Naive B cell (primary cell): ENCODE results near the gene FHAD1. TPM values are rescaled to one million over a fixed set of nuclear protein-coding genes. Genes with fewer than 3 reads are reported as not detected.
A peak's percentile ranks its signal among the peaks of the same experiment; 100 is the strongest.
"Not testable (repeated sequence)": the region's sequence is repeated elsewhere in the genome, so short reads cannot be mapped to it uniquely, and the experiment has no call there.

Experiments
- ATAC-seq, 2 donors: fragments of 150-1000 bp; cut with Tn5 transposase; 2 replicates each; pipeline ENCODE4 v1.10.0; 2021; ENCODE audit warnings: low read depth in 2 of 2, mild to moderate bottlenecking in 2 of 2, moderate library complexity in 2 of 2
- DNase-seq: peaks from one replicate; pipeline ENCODE4 v3.0.0; 2022
- H3K27ac Mint-ChIP-seq, 6 donors: one replicate each; pipeline ENCODE4 v1.8.0; 2020 to 2022; ENCODE audit warnings: mild to moderate bottlenecking in 6 of 6, mixed read lengths in 6 of 6, moderate library complexity in 5 of 6, inconsistent platforms in 2 of 6
- H3K27me3 Mint-ChIP-seq, 3 donors: one replicate each; pipeline ENCODE4 v1.8.0; 2021 to 2022; ENCODE audit warnings: mixed read lengths in 3 of 3, mild to moderate bottlenecking in 1 of 3
- H3K36me3 Mint-ChIP-seq, 2 donors: one replicate each; pipeline ENCODE4 v1.8.0; 2020 to 2022; ENCODE audit warnings: mixed read lengths in 2 of 2, inconsistent platforms in 1 of 2, mild to moderate bottlenecking in 1 of 2
- H3K4me1 Mint-ChIP-seq, 3 donors: one replicate each; pipeline ENCODE4 v1.8.0; 2020 to 2022; ENCODE audit warnings: mixed read lengths in 3 of 3, inconsistent platforms in 1 of 3, mild to moderate bottlenecking in 1 of 3, moderate library complexity in 1 of 3
- H3K4me3 Mint-ChIP-seq, 8 donors: one replicate each; pipeline ENCODE4 v1.8.0; 2020 to 2022; ENCODE audit warnings: mild to moderate bottlenecking in 8 of 8, mixed read lengths in 8 of 8, moderate library complexity in 8 of 8, inconsistent platforms in 2 of 8
- H3K9me3 Mint-ChIP-seq, 7 donors: one replicate each; pipeline ENCODE4 v1.8.0; 2020 to 2022; ENCODE audit warnings: mixed read lengths in 7 of 7, mild to moderate bottlenecking in 5 of 7, inconsistent platforms in 2 of 7, moderate library complexity in 1 of 7
- polyA plus RNA-seq, 6 donors: library from polyadenylated mRNA; unstranded; fragments of 300-500 nt; fragmentation: Illumina TruSeq; gene quantifications; one replicate each; pipeline ENCODE4 v1.2.3, GENCODE V29; 2021; ENCODE audit warnings: low read depth in 6 of 6

FHAD1 gene
- polyA plus RNA-seq, 6 donors from 2014 or later: not detected

DNA sequence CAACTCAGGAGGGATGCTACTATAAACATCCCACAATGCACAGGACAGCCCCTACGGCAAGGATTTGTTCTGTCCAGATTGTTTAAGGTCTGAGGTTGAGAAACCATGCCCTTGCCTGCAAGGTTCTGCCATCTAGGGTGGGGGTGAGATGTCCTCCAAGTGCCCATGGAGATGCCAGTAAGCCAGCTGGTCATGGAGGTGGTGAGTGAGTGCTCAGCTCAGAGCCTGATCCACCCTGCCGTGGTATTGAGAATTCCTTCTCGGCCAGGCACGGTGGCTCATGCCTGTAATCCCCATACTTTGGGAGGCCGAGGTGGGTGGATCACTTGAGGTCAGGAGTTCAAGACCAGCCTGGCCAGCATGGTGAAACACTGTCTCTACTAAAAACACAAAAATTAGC is 178.0 kb downstream of the FHAD1 start:
- DNase-seq (no peak), ATAC-seq (no peak)
- peaks cover 0 to 2% (median 0%) of the 10 kb centered on the region in 7 donors for H3K9me3 Mint-ChIP-seq
- H3K4me3 Mint-ChIP-seq: no peak overlapping the region
- H3K27me3 Mint-ChIP-seq: no peaks in the 10 kb centered on the region
- H3K36me3 Mint-ChIP-seq: peaks cover 0 to 15% of the 10 kb centered on the region in 2 donors
- peaks cover under 1 to 12% (median 6%) of the 10 kb centered on the region in 3 donors for H3K4me1 Mint-ChIP-seq
- H3K27ac Mint-ChIP-seq: peak overlapping the region in 1 of 6 donors; percentile 91

DNA sequence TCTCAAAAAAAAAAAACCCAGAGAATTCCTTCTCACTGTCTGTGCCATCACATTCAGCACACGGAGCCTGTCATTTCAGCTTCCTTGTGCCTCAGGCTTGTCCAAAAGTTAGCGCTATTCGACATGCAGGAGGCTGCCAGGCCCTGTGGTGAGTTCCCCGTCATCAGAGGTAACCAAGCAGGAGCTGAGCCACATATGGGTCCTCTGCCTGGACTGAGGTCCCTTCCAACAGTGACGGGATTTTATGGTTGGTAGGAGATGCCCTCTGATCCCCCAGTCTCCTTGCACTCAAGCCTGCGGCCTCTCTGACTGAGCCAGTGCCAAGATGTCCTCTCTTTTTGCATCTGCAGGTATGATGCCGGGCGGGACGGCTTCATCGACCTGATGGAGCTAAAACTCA is 178.5 kb downstream of the FHAD1 start:
- DNase-seq (no peak), ATAC-seq (no peak)
- Mint-ChIP-seq H3K9me3 (peaks cover 0 to 2% (median 0%) of the 10 kb centered on the region in 7 donors), H3K4me3 (no peak overlapping the region), H3K27ac (peak overlapping the region in 1 of 6 donors; percentile 91), H3K36me3 (peaks cover 0 to 15% of the 10 kb centered on the region in 2 donors), H3K27me3 (no peaks in the 10 kb centered on the region), H3K4me1 (peaks cover 0 to 12% (median 3%) of the 10 kb centered on the region in 3 donors)

DNA sequence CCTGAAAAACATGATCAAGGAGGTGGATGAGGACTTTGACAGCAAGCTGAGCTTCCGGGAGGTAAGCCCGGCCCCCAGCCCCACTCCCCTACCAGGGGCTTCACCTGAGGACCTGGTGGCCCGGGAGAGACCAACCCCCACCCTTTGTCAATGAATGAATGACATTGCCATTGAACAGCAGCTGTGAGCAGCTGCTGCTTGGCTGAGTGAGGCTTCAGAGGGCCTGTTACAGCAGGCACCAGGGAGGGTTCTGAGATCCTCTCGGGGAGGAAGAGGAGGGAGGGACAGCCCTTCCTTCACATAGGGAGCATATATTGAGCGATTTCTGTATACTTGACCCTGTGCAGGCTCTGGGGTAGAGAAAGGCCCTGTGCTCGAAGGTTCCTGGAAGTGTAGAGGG is 178.9 kb downstream of the FHAD1 start:
- H3K27ac Mint-ChIP-seq: peak overlapping the region in 2 of 6 donors; percentile 78 to 91
- H3K27me3 Mint-ChIP-seq: no peaks in the 10 kb centered on the region
- no peak for ATAC-seq
- peaks cover 0 to 15% of the 10 kb centered on the region in 2 donors for H3K36me3 Mint-ChIP-seq
- no peak for DNase-seq
- peaks cover 0 to 12% (median 3%) of the 10 kb centered on the region in 3 donors for H3K4me1 Mint-ChIP-seq
- H3K4me3 Mint-ChIP-seq: no peak overlapping the region
- H3K9me3 Mint-ChIP-seq: peaks cover 0 to under 1% (median 0%) of the 10 kb centered on the region in 7 donors

DNA sequence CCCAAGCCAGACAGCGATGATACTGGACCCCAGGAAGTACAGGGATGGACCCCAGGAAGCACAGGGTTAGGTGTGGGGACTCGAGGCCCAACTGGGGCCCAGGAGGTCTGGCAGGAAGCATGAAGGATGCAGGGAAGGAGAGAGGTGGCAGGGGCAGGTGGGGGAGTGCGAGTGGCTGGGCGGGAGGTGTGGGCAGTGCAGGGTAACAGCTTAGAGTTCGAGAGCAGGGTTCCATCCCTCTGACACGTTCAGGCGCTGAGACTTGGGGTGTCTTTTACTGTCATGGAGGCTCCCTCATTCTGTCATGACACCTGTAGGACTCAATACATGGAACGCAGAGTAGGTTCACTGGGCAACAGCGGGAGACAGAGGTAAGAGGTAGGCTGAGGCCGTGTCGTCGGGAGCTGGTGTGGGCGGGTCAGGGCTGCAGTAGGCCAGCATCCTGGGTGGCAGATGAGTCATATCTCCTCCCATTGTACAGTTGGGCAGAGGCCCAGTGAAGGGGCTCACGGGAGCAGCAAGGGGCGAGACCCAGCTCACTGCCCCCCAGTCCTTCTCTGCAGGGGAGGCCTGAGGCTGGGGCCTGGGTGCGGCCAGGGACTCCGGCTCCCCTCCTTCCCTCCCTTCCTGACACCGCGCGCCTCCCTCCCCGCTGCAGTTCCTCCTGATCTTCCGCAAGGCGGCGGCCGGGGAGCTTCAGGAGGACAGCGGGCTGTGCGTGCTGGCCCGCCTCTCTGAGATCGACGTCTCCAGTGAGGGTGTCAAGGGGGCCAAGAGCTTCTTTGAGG is 179.7 kb downstream of the FHAD1 start:
- H3K36me3 Mint-ChIP-seq: peaks cover 0 to 15% of the 10 kb centered on the region in 2 donors
- H3K4me1 Mint-ChIP-seq: peaks cover 0 to 12% (median 3%) of the 10 kb centered on the region in 3 donors
- ATAC-seq (no peak), DNase-seq (no peak)
- peak overlapping the region in 4 of 6 donors; percentile 48 to 94 (median 92) for H3K27ac Mint-ChIP-seq
- peak overlapping the region in 2 of 8 donors; percentile 22 to 39 for H3K4me3 Mint-ChIP-seq
- no peaks in the 10 kb centered on the region for H3K27me3 Mint-ChIP-seq
- no peaks in the 10 kb centered on the region for H3K9me3 Mint-ChIP-seq

DNA sequence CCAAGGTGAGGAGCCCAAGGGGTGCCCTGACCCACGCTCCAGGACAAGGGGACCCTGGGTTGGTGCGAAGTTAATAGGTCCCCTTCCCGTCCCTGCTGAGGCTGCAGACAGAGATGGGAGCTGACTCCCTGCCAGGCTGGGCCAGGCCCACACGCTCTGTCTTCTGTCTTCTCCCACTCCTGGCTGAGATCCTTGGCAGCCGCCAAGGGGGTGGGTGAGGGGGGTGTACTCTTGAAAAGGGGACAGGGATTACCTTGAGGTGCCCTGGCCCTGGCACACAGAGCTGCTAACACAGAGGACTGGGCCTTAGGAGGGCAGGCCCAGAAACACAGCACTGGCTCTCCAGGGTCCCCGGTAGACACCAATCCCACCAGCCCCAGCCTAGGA is 180.2 kb downstream of the FHAD1 start:
- Mint-ChIP-seq H3K4me3 (no peak overlapping the region), H3K27me3 (no peaks in the 10 kb centered on the region), H3K36me3 (peaks cover 0 to 15% of the 10 kb centered on the region in 2 donors), H3K4me1 (peaks cover 0 to 12% (median 3%) of the 10 kb centered on the region in 3 donors), H3K27ac (peak overlapping the region in 2 of 6 donors; percentile 91 to 94), H3K9me3 (no peaks in the 10 kb centered on the region)
- no peak for ATAC-seq
- DNase-seq: no peak

DNA sequence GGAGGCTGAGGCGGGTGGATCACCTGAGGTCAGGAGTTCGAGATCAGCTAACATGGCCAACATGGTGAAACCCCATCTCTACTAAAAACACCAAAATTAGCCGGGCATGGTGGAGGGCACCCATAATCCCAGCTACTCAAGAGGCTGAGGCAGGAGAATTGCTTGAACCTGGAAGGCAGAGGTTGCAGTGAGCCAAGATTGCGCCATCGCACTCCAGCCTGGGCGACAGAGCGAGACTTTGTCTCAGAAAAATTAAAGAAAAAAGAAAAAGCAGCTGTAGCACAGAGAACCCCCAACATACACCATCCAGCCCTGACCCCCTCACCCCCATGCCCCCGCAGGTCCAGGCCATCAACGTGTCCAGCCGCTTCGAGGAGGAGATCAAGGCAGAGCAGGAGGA is 181.2 kb downstream of the FHAD1 start:
- H3K27me3 Mint-ChIP-seq, H3K4me3 Mint-ChIP-seq, ATAC-seq, DNase-seq, H3K9me3 Mint-ChIP-seq: not testable (repeated sequence)
- peaks cover 0 to 15% of the 10 kb centered on the region in 2 donors for H3K36me3 Mint-ChIP-seq
- peak overlapping the region in 1 of 6 donors; percentile 91 for H3K27ac Mint-ChIP-seq
- H3K4me1 Mint-ChIP-seq: peaks cover 0 to 12% (median 3%) of the 10 kb centered on the region in 3 donors

DNA sequence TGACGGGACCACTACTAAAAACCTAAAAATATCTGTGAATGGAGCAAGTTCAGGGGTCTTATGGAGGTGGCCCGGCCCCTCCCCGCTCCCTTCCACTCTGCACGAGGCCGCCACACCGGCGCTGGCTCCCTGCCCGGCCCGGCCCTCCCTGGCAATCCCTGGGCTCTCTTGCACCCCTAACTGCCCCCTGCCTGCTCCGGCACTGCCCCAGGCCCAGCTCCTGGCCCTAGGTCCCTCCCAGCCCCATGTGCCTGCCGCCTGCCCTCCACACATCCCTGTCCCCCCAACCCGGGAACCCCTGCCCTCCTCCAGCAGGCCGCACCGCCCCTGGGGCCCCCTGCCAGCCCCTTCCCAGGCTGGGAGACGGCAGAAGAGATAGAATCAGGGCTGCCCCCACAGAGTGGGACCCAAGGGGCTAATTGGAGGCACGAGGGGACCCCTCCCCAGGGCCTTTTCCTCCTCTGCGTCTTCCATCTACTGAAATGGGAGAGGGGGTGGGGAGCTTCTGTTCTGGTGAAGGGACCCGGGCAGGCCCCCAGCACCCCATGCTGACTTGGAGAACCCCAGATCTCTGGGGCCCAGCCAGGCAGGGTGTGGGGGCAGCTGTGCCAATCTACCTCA is 181.9 kb downstream of the FHAD1 start:
- Mint-ChIP-seq H3K4me1 (peaks cover 0 to 12% (median 3%) of the 10 kb centered on the region in 3 donors), H3K36me3 (peaks cover 0 to 15% of the 10 kb centered on the region in 2 donors), H3K27me3 (no peaks in the 10 kb centered on the region), H3K9me3 (no peaks in the 10 kb centered on the region), H3K27ac (peak overlapping the region in 1 of 6 donors; percentile 91), H3K4me3 (no peak overlapping the region)
- DNase-seq (no peak), ATAC-seq (no peak)

DNA sequence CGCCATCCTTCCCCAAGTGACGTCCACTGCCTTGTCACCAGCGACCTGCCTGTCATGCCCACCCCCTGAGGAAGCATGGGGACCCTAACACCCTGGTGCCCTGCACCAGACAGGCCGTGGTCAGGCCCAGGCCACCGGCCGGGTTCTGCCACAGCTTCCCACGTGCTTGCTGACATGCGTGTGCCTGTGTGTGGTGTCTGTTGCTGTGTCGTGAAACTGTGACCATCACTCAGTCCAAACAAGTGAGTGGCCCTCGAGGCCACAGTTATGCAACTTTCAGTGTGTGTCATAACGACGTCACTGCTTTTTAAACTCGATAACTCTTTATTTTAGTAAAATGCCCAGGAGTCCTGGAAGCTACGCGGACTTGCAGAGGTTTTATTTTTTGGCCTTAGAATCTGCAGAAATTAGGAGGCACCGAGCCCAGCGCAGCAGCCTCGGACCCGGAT is 182.7 kb downstream of the FHAD1 start:
- H3K27me3 Mint-ChIP-seq: no peaks in the 10 kb centered on the region

DNA sequence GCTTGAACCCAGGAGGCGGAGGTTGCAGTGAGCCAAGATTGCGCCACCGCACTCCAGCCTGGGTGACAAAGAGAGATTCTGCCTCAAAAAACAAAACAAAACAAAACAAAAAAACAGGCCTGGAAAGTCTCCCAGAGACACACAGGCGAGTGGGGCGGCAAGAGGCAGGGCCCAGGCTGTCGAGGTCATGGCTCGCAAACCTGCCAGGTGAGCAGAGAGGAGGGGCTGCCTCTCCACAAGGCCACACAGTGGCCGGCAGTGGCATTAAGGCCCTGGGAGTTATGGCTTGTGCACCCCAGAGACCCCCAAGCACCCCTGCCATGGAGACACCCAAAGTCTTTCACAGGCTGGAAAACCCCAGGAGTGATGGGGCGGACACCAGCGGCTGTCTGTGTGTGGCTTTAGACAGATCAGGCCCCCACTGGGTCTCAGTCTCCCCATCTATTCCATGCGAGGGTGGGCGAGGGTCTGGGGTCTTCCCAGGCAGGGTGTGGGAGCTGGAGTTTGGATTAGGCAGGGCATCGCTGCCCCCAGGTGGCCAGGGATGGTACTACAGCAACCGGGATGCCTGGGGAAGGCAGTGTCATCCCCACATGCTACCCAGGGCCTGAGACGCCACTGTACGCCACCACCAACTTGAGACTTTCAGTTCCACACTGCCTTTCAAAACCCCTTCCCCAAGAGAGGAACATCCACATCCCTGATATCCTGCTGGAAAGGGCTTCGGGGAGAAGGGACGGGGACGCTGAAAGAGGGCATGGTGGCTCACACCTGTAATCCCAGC is 184.0 kb downstream of the FHAD1 start:
- H3K4me1 Mint-ChIP-seq: peaks cover 0 to 4% (median 0%) of the 10 kb centered on the region in 3 donors
- ATAC-seq (peak; percentile 59 to 65), DNase-seq (peak; percentile 65)
- H3K27me3 Mint-ChIP-seq: no peaks in the 10 kb centered on the region
- peaks cover 0 to 8% of the 10 kb centered on the region in 2 donors for H3K36me3 Mint-ChIP-seq
- peak overlapping the region in 2 of 6 donors; percentile 86 to 88 for H3K27ac Mint-ChIP-seq
- no peaks in the 10 kb centered on the region for H3K9me3 Mint-ChIP-seq
- no peak overlapping the region for H3K4me3 Mint-ChIP-seq

More for the DNA sequence above, 182.7 kb downstream of the FHAD1 start:
- no peaks in the 10 kb centered on the region for H3K9me3 Mint-ChIP-seq
- peaks cover 0 to 5% (median 1%) of the 10 kb centered on the region in 3 donors for H3K4me1 Mint-ChIP-seq
- ATAC-seq (no peak), DNase-seq (no peak)
- H3K27ac Mint-ChIP-seq: peak overlapping the region in 3 of 6 donors; percentile 59 to 88 (median 64)
- peaks cover 0 to 9% of the 10 kb centered on the region in 2 donors for H3K36me3 Mint-ChIP-seq
- H3K4me3 Mint-ChIP-seq: no peak overlapping the region

DNA sequence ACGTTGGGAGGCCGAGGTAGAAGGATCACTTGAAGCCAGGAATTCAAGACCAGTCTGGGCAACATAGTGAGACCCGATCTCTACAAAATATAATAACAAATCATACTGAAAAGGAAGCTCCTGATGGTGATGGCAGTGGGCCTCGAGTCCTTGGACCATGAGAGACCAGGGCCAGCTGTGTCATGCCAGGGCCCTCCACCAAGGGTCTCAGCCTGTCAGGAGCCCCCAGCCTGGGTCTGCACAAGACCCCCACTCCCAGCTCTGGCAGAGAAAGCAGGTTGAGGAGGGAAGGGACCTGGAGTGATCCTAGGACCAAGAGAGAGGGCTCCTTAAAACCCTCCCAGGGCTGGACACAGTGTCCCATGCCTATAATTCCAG is 184.5 kb downstream of the FHAD1 start:
- ATAC-seq: peak in 1 of 2 donors; percentile 6
- Mint-ChIP-seq H3K27me3 (no peaks in the 10 kb centered on the region), H3K36me3 (peaks cover 0 to 2% of the 10 kb centered on the region in 2 donors), H3K4me1 (no peaks in the 10 kb centered on the region), H3K4me3 (no peak overlapping the region), H3K9me3 (no peaks in the 10 kb centered on the region), H3K27ac (peak overlapping the region in 1 of 6 donors; percentile 88)
- no peak for DNase-seq

DNA sequence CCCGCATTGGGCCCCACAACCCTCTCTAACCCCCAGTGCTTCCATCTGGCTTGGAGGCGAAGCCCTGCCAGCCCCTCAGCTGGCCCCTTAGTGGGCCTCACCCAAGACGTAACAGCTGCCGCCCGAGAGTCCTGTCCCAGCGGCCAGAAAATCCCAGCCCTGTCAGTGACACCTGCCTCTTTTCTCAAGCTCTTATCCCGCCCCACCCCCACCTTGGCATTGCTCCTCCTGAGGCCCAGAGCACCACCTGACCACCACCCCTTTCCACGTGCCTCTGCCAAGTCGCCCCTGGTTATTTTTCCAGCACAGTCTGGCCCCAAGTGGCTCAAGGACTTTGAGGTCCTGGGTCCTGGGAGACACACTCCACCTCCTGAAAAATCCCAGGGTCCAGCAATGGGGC is 185.3 kb downstream of the FHAD1 start:
- no peaks in the 10 kb centered on the region for H3K36me3 Mint-ChIP-seq
- H3K4me1 Mint-ChIP-seq: no peaks in the 10 kb centered on the region
- no peaks in the 10 kb centered on the region for H3K9me3 Mint-ChIP-seq
- DNase-seq (no peak), ATAC-seq (no peak)
- H3K27ac Mint-ChIP-seq: peak overlapping the region in 1 of 6 donors; percentile 88
- no peak overlapping the region for H3K4me3 Mint-ChIP-seq
- no peaks in the 10 kb centered on the region for H3K27me3 Mint-ChIP-seq

DNA sequence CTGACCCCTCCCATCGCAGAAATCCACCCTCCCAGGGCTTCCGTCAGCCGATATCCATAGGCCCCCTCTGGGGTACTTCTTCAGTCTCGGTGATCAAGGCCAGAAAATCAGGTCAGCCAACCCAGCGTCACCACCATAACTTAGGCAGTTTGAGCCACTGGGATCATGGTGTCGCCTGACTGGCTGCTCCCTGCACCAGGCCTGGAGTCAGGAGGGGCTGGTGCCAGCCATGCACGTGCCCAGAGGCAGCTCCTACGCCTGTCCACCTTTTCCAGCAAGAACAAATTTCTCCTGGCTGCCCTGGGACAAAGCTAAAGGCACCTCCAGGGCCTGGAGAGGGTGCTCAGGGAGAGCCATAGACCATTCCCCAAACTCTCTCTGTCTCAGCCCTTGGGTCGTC is 186.4 kb downstream of the FHAD1 start:
- no peaks in the 10 kb centered on the region for H3K4me1 Mint-ChIP-seq
- H3K4me3 Mint-ChIP-seq: peak overlapping the region in 1 of 8 donors; percentile 35
- DNase-seq: no peak
- H3K36me3 Mint-ChIP-seq: no peaks in the 10 kb centered on the region
- no peaks in the 10 kb centered on the region for H3K9me3 Mint-ChIP-seq
- no peaks in the 10 kb centered on the region for H3K27me3 Mint-ChIP-seq
- H3K27ac Mint-ChIP-seq: peak overlapping the region in 2 of 6 donors; percentile 37 to 88
- no peak for ATAC-seq

DNA sequence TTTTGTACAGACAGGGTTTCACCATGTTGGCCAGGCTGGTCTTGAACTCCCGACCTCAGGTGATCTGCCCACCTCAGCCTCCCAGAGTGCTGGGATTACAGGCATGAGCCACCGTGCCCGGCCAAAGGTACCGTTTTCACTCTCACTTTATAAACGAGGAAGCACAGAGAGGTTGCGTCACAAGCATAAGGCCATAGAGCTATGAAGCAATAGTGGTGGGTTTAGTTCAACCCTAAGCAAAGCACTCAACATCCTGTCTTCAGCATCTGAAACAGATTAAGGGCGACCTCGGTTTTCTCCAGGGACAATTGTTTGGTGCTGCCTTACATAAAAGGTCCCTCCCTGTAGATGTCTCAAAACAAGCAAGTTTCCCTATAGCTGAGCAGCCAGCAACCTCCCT is 187.7 kb downstream of the FHAD1 start:
- H3K27ac Mint-ChIP-seq: peak overlapping the region in 1 of 6 donors; percentile 5
- not testable (repeated sequence) for H3K4me1 Mint-ChIP-seq, H3K4me3 Mint-ChIP-seq

More for the DNA sequence above, 187.7 kb downstream of the FHAD1 start:
- not testable (repeated sequence) for H3K36me3 Mint-ChIP-seq, H3K9me3 Mint-ChIP-seq, DNase-seq, H3K27me3 Mint-ChIP-seq, ATAC-seq
